SK-N-SH treated with all-trans-retinoic acid at 6 μM for 48 hours (cell line): ENCODE measurements around the gene PHACTR3.

ENCODE experiments used
- ATAC-seq: fragments of 200-7000 bp; cut with Tn5 transposase; 3 replicates; pipeline ENCODE4 v1.9.1; 2020; ENCODE audit warnings: mild to moderate bottlenecking, moderate library complexity
- ARNTL ChIP-seq: fragments of 450-650 bp; formaldehyde crosslinking; IDR thresholded peaks from 2 replicates; pipeline ENCODE4 v1.5.0; 2020; ENCODE audit warnings: low read depth, mild to moderate bottlenecking, moderate library complexity, borderline replicate concordance
- CSRNP3 ChIP-seq: fragments of 250-450 bp; sonication (Bioruptor Pico); IDR thresholded peaks from 2 replicates; pipeline ENCODE4 v1.5.1; 2021; ENCODE audit warnings: mild to moderate bottlenecking, moderate library complexity
- ESRRG ChIP-seq: fragments of 250-450 bp; sonication (Bioruptor Pico); IDR thresholded peaks from 2 replicates; pipeline ENCODE4 v1.6.1; 2021; ENCODE audit warnings: mild to moderate bottlenecking
- GLIS3 ChIP-seq: fragments of 250-450 bp; sonication (Bioruptor Pico); IDR thresholded peaks from 2 replicates; pipeline ENCODE4 v1.5.0; 2020; ENCODE audit warnings: mild to moderate bottlenecking, moderate library complexity
- ISL1 ChIP-seq: fragments of 250-450 bp; sonication (Bioruptor Pico); IDR thresholded peaks from 2 replicates; pipeline ENCODE4 v2.1.2; 2022; ENCODE audit warnings: mild to moderate bottlenecking, moderate library complexity
- OSR1 ChIP-seq: fragments of 250-450 bp; sonication (Bioruptor Pico); IDR thresholded peaks from 2 replicates; pipeline ENCODE4 v1.8.0; 2022; ENCODE audit warnings: moderate library complexity, mild to moderate bottlenecking, inconsistent platforms
- PATZ1 ChIP-seq: fragments of 250-450 bp; sonication (Bioruptor Pico); IDR thresholded peaks from 2 replicates; pipeline ENCODE4 v1.8.0; 2020; ENCODE audit warnings: mild to moderate bottlenecking, moderate library complexity, borderline replicate concordance
- POU6F1 ChIP-seq: fragments of 250-450 bp; sonication (Bioruptor Pico); IDR thresholded peaks from 2 replicates; pipeline ENCODE4 v1.8.0; 2021; ENCODE audit warnings: low read depth, mild to moderate bottlenecking, moderate library complexity, borderline replicate concordance
- PPARA ChIP-seq: fragments of 250-450 bp; sonication (Bioruptor Pico); IDR thresholded peaks from 2 replicates; pipeline ENCODE4 v1.5.0; 2020; ENCODE audit warnings: mild to moderate bottlenecking, borderline replicate concordance
- RARB ChIP-seq: fragments of 250-450 bp; sonication (Bioruptor Pico); IDR thresholded peaks from 2 replicates; pipeline ENCODE4 v1.8.0; 2021; ENCODE audit warnings: mild to moderate bottlenecking, moderate library complexity
- SNAI2 ChIP-seq: fragments of 250-450 bp; sonication (Bioruptor Pico); IDR thresholded peaks from 2 replicates; pipeline ENCODE4 v1.5.0; 2020; ENCODE audit warnings: mild to moderate bottlenecking, moderate library complexity
- TCF4 ChIP-seq: fragments of 250-450 bp; sonication (Bioruptor Pico); IDR thresholded peaks from 2 replicates; pipeline ENCODE4 v1.8.0; 2021; ENCODE audit warnings: mild to moderate bottlenecking, moderate library complexity, borderline replicate concordance
- TSHZ2 ChIP-seq: fragments of 250-450 bp; sonication (Bioruptor Pico); IDR thresholded peaks from 2 replicates; pipeline ENCODE4 v1.5.0; 2020; ENCODE audit warnings: mild to moderate bottlenecking, moderate library complexity
- ZC3H10 ChIP-seq: fragments of 250-450 bp; sonication (Bioruptor Pico); IDR thresholded peaks from 2 replicates; pipeline ENCODE4 v1.5.1; 2021; ENCODE audit warnings: mild to moderate bottlenecking, moderate library complexity
- ZFP3 ChIP-seq: fragments of 250-450 bp; sonication (Bioruptor Pico); IDR thresholded peaks from 2 replicates; pipeline ENCODE4 v1.5.0; 2020; ENCODE audit warnings: mild to moderate bottlenecking, moderate library complexity
- ZFP30 ChIP-seq: fragments of 450-650 bp; formaldehyde crosslinking; IDR thresholded peaks from 2 replicates; pipeline ENCODE4 v1.5.0; 2022; ENCODE audit warnings: mild to moderate bottlenecking, moderate library complexity
- ZNF565 ChIP-seq: fragments of 450-650 bp; formaldehyde crosslinking; conservative IDR thresholded peaks from 2 replicates; pipeline ENCODE4 v1.5.0; 2020; ENCODE audit warnings: low read depth, mild to moderate bottlenecking, moderate library complexity
- ZNF70 ChIP-seq: fragments of 450-650 bp; formaldehyde crosslinking; IDR thresholded peaks from 2 replicates; pipeline ENCODE4 v1.5.0; 2020; ENCODE audit warnings: mild to moderate bottlenecking, moderate library complexity
- ZNF8 ChIP-seq: fragments of 450-650 bp; formaldehyde crosslinking; IDR thresholded peaks from 2 replicates; pipeline ENCODE4 v1.5.0; 2020; ENCODE audit warnings: mild to moderate bottlenecking, moderate library complexity

PHACTR3 gene

GRCh38 chr20:59774921-59775686, 170.8 kb downstream of the PHACTR3 start:
- TF ChIP-seq ZNF8, result no peak
- TF ChIP-seq ZFP30 (CRISPR knock-in tag), result no peak
- TF ChIP-seq ISL1 (CRISPR knock-in tag), result no peak
- no peak for TF ChIP-seq ZC3H10 (CRISPR knock-in tag)
- no peak for TF ChIP-seq TSHZ2 (CRISPR knock-in tag)
- TF ChIP-seq ZNF565 (CRISPR knock-in tag), result no peak
- TF ChIP-seq ESRRG (CRISPR knock-in tag), result no peak
- no peak for TF ChIP-seq ZNF70 (CRISPR knock-in tag)
- no peak for TF ChIP-seq POU6F1
- TF ChIP-seq TCF4 (CRISPR knock-in tag), result no peak
- TF ChIP-seq OSR1 (CRISPR knock-in tag), result no peak
- TF ChIP-seq PATZ1 (CRISPR knock-in tag), result no peak

GRCh38 chr20:59775687-59776055, 171.3 kb downstream of the PHACTR3 start:
- TF ChIP-seq ZC3H10 (CRISPR knock-in tag) (no peak), OSR1 (CRISPR knock-in tag) (no peak), GLIS3 (no peak), ZNF8 (no peak), PATZ1 (CRISPR knock-in tag) (no peak), POU6F1 (no peak), ZFP3 (no peak), RARB (CRISPR knock-in tag) (no peak), CSRNP3 (CRISPR knock-in tag) (no peak), ZNF70 (CRISPR knock-in tag) (no peak)
- ATAC-seq, result no peak

More at GRCh38 chr20:59774921-59775686, 170.8 kb downstream of the PHACTR3 start:
- ATAC-seq, result no peak

GRCh38 chr20:59776059-59776603, 171.8 kb downstream of the PHACTR3 start:
- TF ChIP-seq PPARA (CRISPR knock-in tag) (no peak), RARB (CRISPR knock-in tag) (no peak), TSHZ2 (CRISPR knock-in tag) (no peak), GLIS3 (no peak), ZC3H10 (CRISPR knock-in tag) (no peak), POU6F1 (no peak), ARNTL (CRISPR knock-in tag) (no peak), OSR1 (CRISPR knock-in tag) (no peak), ZFP30 (CRISPR knock-in tag) (no peak), ZNF8 (no peak), ZNF565 (CRISPR knock-in tag) (no peak), SNAI2 (no peak), TCF4 (CRISPR knock-in tag) (no peak)
- TF ChIP-seq, all 23 proteins: peak for 0
- ATAC-seq, result no peak
